HL-60 (cell line): Measurements from ENCODE around the gene FEV.

ENCODE experiments used
- DNase-seq, 2 experiments: peaks; one replicate each; pipeline ENCODE4 v3.0.0-alpha.2; 2010 to 2020; ENCODE audit warnings: low read depth in 1 of 2, low spot score in 1 of 2
- H3K27ac ChIP-seq: fragments of 250-450 bp; sonication (Bioruptor Pico); replicated peaks from 2 replicates; pipeline ENCODE4 v1.5.1; 2020; ENCODE audit warnings: mild to moderate bottlenecking, moderate library complexity
- H3K27me3 ChIP-seq: fragments of 250-450 bp; sonication (Bioruptor Pico); 2 replicates; pipeline ENCODE4 v1.5.1; 2021; ENCODE audit warnings: mild to moderate bottlenecking, moderate library complexity; ENCODE audit not compliant: insufficient read depth, poor library complexity, severe bottlenecking
- H3K4me3 ChIP-seq: replicated peaks from 2 replicates; pipeline ENCODE4 v1.5.1; 2011; ENCODE audit warnings: mild to moderate bottlenecking, control low read depth, low read length; ENCODE audit not compliant: insufficient read depth
- GABPA ChIP-seq: IDR thresholded peaks from 2 replicates; pipeline ENCODE4 v1.6.1; 2012; ENCODE audit warnings: low read depth
- POLR2AphosphoS5 ChIP-seq: IDR thresholded peaks from 2 replicates; pipeline ENCODE4 v1.6.1; 2012; ENCODE audit warnings: low read depth
- SPI1 ChIP-seq: IDR thresholded peaks from 2 replicates; pipeline ENCODE4 v1.6.1; 2012; ENCODE audit warnings: low read depth, mild to moderate bottlenecking, borderline replicate concordance
- TF ChIP-seq, protein P1 (sequence below): IDR thresholded peaks from 2 replicates; pipeline ENCODE4 v1.6.1; 2012; ENCODE audit warnings: low read depth; ENCODE audit not compliant: insufficient replicate concordance
- TF ChIP-seq, protein P2 (sequence below): IDR thresholded peaks from one replicate; pipeline ENCODE4 v1.5.1; 2011; ENCODE audit warnings: low read length, control low read depth, inconsistent platforms; ENCODE audit not compliant: insufficient read depth

Gene FEV

DNA sequence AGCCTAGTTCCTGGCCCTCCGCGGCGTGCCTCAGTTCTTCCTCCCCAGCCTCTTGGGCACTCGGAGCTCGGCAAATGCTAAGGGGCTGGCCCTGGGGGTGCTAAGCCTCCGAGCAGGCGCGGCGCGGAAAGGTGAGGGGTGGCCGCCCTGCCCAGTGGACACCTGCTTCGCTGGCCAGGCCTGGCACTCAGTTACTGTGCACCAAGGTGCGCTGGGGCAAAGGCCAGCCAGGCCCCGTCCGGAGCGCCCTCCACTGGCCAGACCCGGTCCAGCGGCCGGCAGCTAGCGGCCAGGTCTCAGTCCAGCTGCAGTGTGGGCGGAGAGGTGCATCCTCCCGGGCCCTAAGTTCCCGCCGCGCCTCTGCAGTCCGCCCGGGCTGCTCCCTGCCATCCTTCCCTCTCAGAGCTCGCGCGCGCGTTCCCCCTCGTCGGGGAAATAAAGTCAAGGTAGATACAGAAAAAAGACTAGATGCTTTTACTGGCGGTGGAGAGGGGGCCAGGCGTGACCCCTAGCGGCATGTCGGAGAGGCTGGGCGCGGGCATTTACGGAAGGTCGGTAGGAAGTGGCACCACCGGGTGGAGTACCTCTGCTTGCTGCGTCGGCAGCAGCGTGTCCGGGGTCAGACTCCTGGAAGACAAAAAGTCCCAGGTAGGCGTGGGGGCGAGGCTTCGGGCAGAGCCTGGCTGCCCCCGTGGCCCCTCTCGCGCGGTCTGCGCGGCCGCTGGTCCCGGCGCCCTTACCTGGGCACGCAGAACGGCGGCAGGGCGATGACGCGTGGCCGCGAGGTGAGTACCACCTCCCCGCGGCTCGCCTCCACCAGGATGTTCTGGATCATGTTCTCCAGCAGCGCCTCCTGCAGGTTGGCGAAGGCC is 17.6 kb upstream of the FEV start:
- no peak for DNase-seq
- no peak overlapping the region for H3K4me3 ChIP-seq
- H3K27me3 ChIP-seq, result peaks cover 55% of the 10 kb centered on the region
- H3K27ac ChIP-seq, result no peak overlapping the region
- TF ChIP-seq POLR2AphosphoS5, result no peak
- no peak for TF ChIP-seq GABPA
- TF ChIP-seq, protein P1, sequence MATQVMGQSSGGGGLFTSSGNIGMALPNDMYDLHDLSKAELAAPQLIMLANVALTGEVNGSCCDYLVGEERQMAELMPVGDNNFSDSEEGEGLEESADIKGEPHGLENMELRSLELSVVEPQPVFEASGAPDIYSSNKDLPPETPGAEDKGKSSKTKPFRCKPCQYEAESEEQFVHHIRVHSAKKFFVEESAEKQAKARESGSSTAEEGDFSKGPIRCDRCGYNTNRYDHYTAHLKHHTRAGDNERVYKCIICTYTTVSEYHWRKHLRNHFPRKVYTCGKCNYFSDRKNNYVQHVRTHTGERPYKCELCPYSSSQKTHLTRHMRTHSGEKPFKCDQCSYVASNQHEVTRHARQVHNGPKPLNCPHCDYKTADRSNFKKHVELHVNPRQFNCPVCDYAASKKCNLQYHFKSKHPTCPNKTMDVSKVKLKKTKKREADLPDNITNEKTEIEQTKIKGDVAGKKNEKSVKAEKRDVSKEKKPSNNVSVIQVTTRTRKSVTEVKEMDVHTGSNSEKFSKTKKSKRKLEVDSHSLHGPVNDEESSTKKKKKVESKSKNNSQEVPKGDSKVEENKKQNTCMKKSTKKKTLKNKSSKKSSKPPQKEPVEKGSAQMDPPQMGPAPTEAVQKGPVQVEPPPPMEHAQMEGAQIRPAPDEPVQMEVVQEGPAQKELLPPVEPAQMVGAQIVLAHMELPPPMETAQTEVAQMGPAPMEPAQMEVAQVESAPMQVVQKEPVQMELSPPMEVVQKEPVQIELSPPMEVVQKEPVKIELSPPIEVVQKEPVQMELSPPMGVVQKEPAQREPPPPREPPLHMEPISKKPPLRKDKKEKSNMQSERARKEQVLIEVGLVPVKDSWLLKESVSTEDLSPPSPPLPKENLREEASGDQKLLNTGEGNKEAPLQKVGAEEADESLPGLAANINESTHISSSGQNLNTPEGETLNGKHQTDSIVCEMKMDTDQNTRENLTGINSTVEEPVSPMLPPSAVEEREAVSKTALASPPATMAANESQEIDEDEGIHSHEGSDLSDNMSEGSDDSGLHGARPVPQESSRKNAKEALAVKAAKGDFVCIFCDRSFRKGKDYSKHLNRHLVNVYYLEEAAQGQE, result no peak
- TF ChIP-seq SPI1, result no peak
- TF ChIP-seq, protein P2, sequence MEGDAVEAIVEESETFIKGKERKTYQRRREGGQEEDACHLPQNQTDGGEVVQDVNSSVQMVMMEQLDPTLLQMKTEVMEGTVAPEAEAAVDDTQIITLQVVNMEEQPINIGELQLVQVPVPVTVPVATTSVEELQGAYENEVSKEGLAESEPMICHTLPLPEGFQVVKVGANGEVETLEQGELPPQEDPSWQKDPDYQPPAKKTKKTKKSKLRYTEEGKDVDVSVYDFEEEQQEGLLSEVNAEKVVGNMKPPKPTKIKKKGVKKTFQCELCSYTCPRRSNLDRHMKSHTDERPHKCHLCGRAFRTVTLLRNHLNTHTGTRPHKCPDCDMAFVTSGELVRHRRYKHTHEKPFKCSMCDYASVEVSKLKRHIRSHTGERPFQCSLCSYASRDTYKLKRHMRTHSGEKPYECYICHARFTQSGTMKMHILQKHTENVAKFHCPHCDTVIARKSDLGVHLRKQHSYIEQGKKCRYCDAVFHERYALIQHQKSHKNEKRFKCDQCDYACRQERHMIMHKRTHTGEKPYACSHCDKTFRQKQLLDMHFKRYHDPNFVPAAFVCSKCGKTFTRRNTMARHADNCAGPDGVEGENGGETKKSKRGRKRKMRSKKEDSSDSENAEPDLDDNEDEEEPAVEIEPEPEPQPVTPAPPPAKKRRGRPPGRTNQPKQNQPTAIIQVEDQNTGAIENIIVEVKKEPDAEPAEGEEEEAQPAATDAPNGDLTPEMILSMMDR, result no peak

DNA sequence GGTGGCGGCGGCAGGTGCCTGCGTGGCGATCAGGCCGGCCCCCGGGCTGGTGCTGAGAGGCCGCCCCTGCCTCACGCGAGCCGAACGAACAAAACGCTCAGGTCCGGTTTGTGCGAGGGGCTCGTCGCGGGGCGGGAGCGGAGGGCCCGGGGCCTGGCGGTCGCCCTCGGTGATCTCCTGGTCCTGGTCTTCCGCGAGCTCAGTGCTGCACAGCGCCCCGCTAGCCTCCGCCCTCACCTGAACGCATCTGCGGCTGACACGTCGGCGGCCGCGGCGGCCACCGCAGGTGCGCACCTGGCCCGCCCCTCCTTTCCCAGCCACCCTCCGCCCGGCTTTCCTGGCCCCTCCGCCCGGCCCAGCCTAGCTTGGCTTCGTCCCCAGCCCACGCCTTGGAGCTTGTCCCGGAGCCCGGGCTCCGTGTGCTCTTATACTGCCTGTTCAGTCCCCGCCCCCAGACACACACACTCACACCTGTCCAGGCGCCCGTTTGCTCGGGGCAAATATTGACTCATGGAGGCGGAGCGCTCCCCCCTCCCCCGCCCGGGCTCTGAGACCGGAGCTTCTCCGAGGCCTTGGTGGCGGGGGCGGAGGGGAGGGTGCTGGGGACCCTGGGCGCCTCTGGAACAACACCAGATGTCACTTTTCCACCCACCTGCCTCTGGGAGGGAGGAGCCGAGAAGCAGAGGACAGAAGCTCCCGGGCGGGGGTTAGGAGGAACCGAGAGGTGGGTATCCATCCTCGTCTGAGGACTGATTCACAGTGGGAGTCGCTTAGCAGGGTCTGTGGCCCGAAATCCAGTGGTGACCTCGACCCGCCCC is 16.8 kb upstream of the FEV start:
- no peak for TF ChIP-seq SPI1
- no peak for TF ChIP-seq POLR2AphosphoS5
- TF ChIP-seq GABPA, result no peak
- TF ChIP-seq, protein P2, result no peak
- TF ChIP-seq, protein P1, result no peak
- DNase-seq, result no peak
- no peak overlapping the region for H3K4me3 ChIP-seq
- H3K27ac ChIP-seq, result no peak overlapping the region
- H3K27me3 ChIP-seq, result peaks cover 58% of the 10 kb centered on the region

DNA sequence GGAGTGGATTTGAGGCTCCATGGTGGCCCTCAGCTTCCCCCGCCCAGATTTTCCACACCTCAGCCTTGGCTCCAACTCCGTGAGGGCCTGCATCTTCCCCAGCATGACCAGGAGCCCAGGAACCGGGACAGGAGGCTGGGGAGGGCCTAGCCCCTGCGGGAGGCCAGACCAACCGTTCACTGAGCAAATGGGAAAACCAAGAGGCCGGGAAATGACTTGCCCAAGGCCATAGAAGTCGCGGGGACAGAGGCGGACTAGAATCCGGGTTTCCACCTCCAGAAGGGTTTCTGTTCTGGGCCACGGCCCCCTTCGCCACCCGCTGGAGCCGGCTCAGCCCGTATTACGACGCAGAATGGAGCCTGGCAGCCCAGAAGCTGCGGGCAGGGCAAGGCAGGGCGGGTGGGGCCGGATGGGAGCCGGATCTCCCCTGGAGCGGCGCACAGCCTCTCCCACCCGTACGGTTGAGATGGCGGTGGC is 16.2 kb upstream of the FEV start:
- TF ChIP-seq, protein P1, result no peak
- TF ChIP-seq, protein P2, result no peak
- no peak for TF ChIP-seq POLR2AphosphoS5
- no peak for TF ChIP-seq GABPA
- TF ChIP-seq SPI1, result no peak
- no peak for DNase-seq
- no peak overlapping the region for H3K27ac ChIP-seq
- no peak overlapping the region for H3K4me3 ChIP-seq
- H3K27me3 ChIP-seq, result peaks cover 64% of the 10 kb centered on the region
